H9 (cell line): ENCODE results near the gene CCDC69. TPM values are rescaled to one million over a fixed set of nuclear protein-coding genes. Genes with fewer than 3 reads are reported as not detected.

Experiments
- DNase-seq: peaks from one replicate; pipeline ENCODE4 v3.0.0-alpha.2; 2017
- H2AFZ ChIP-seq: one replicate; pipeline ENCODE4 v1.6.1; 2013; ENCODE audit warnings: mild to moderate bottlenecking, low read length, control low read depth, moderate library complexity
- H2AK5ac ChIP-seq: 2 replicates; pipeline ENCODE4 v1.6.1; 2013; ENCODE audit warnings: low read length, control low read depth, mixed read lengths; ENCODE audit not compliant: insufficient read length
- H2BK120ac ChIP-seq: one replicate; pipeline ENCODE4 v1.6.1; 2013; ENCODE audit warnings: low read depth, mild to moderate bottlenecking, low read length, control low read depth, inconsistent platforms; ENCODE audit not compliant: poor library complexity, severe bottlenecking
- H2BK12ac ChIP-seq: 2 replicates; pipeline ENCODE4 v1.6.1; 2013; ENCODE audit warnings: low read length, control low read depth, mixed read lengths, low read depth; ENCODE audit not compliant: insufficient read length
- H2BK15ac ChIP-seq: 2 replicates; pipeline ENCODE4 v1.6.1; 2013; ENCODE audit warnings: low read depth, low read length, control low read depth
- H2BK20ac ChIP-seq: one replicate; pipeline ENCODE4 v1.6.1; 2013; ENCODE audit warnings: low read depth, mild to moderate bottlenecking, low read length, control low read depth, inconsistent platforms; ENCODE audit not compliant: poor library complexity, severe bottlenecking
- H2BK5ac ChIP-seq: 2 replicates; pipeline ENCODE4 v1.6.1; 2013; ENCODE audit warnings: low read length, control low read depth, mixed read lengths; ENCODE audit not compliant: insufficient read length
- H3K14ac ChIP-seq: 2 replicates; pipeline ENCODE4 v1.6.1; 2013; ENCODE audit warnings: low read length, control low read depth; ENCODE audit not compliant: insufficient read depth
- H3K18ac ChIP-seq: 2 replicates; pipeline ENCODE4 v1.6.1; 2013; ENCODE audit warnings: low read depth, mild to moderate bottlenecking, mixed read lengths, low read length, control low read depth; ENCODE audit not compliant: insufficient read length
- H3K23ac ChIP-seq: 2 replicates; pipeline ENCODE4 v1.6.1; 2013; ENCODE audit warnings: low read length, control low read depth, mixed read lengths, low read depth; ENCODE audit not compliant: insufficient read length
- H3K23me2 ChIP-seq: 2 replicates; pipeline ENCODE4 v1.6.1; 2013; ENCODE audit warnings: low read depth, mild to moderate bottlenecking, mixed read lengths, low read length, control low read depth; ENCODE audit not compliant: insufficient read length, poor library complexity, severe bottlenecking
- H3K27ac ChIP-seq: 2 replicates; pipeline ENCODE4 v1.5.1; 2013; ENCODE audit warnings: low read length, control low read depth, mixed read lengths, low read depth; ENCODE audit not compliant: insufficient read length
- H3K27me3 ChIP-seq: 2 replicates; pipeline ENCODE4 v1.6.1; 2013; ENCODE audit warnings: low read length, control low read depth, inconsistent platforms; ENCODE audit not compliant: insufficient read depth
- H3K4ac ChIP-seq: 2 replicates; pipeline ENCODE4 v1.6.1; 2013; ENCODE audit warnings: low read depth, mild to moderate bottlenecking, control low read depth, inconsistent platforms, low read length, moderate library complexity
- H3K4me1 ChIP-seq: 2 replicates; pipeline ENCODE4 v1.6.1; 2013; ENCODE audit warnings: low read length, control low read depth, inconsistent platforms; ENCODE audit not compliant: insufficient read depth
- H3K4me2 ChIP-seq: 2 replicates; pipeline ENCODE4 v1.6.1; 2013; ENCODE audit warnings: low read length, control low read depth, mixed read lengths; ENCODE audit not compliant: insufficient read length, insufficient read depth
- H3K56ac ChIP-seq: 2 replicates; pipeline ENCODE4 v1.6.1; 2013; ENCODE audit warnings: low read depth, mild to moderate bottlenecking, mixed read lengths, low read length, control low read depth; ENCODE audit not compliant: insufficient read length
- H3K79me1 ChIP-seq: 2 replicates; pipeline ENCODE4 v1.6.1; 2013; ENCODE audit warnings: low read depth, mild to moderate bottlenecking, moderate library complexity, low read length, control low read depth, inconsistent platforms; ENCODE audit not compliant: insufficient read depth, poor library complexity, severe bottlenecking
- H3K79me2 ChIP-seq: 2 replicates; pipeline ENCODE4 v1.6.1; 2013; ENCODE audit warnings: low read length, control low read depth, inconsistent platforms; ENCODE audit not compliant: insufficient read depth
- H3K9ac ChIP-seq: 2 replicates; pipeline ENCODE4 v1.6.1; 2013; ENCODE audit warnings: low read length, control low read depth, mixed read lengths; ENCODE audit not compliant: insufficient read length; ENCODE audit errors: extremely low read depth
- H3K9me3 ChIP-seq: one replicate; pipeline ENCODE4 v1.6.1; 2013; ENCODE audit warnings: low read depth, low read length, inconsistent platforms; ENCODE audit not compliant: control insufficient read depth
- H3T11ph ChIP-seq: one replicate; pipeline ENCODE4 v1.6.1; 2013; ENCODE audit warnings: mild to moderate bottlenecking, low read length, control low read depth, inconsistent platforms
- H4K20me1 ChIP-seq: one replicate; pipeline ENCODE4 v1.6.1; 2013; ENCODE audit not compliant: control insufficient read depth, insufficient read length, insufficient read depth
- H4K5ac ChIP-seq: 2 replicates; pipeline ENCODE4 v1.6.1; 2013; ENCODE audit warnings: low read depth, mild to moderate bottlenecking, mixed read lengths, low read length, control low read depth; ENCODE audit not compliant: insufficient read length
- H4K8ac ChIP-seq: replicated peaks from 2 replicates; pipeline ENCODE4 v1.6.1; 2013; ENCODE audit warnings: low read length, control low read depth, mixed read lengths, low read depth; ENCODE audit not compliant: insufficient read length
- H4K91ac ChIP-seq: 2 replicates; pipeline ENCODE4 v1.6.1; 2013; ENCODE audit warnings: low read depth, mild to moderate bottlenecking, moderate library complexity, mixed read lengths, low read length, control low read depth; ENCODE audit not compliant: insufficient read length
- H3K27ac Mint-ChIP-seq, 3 experiments: 2 replicates in 2 of 3; 3 replicates in 1 of 3; pipeline ENCODE4 v1.8.0; 2020 to 2021; ENCODE audit warnings: mixed read lengths in 3 of 3, mild to moderate bottlenecking in 1 of 3, moderate library complexity in 1 of 3
- H3K27me3 Mint-ChIP-seq: 2 replicates; pipeline ENCODE4 v1.8.0; 2021; ENCODE audit warnings: low read depth, mild to moderate bottlenecking, moderate library complexity, mixed read lengths
- H3K36me3 Mint-ChIP-seq, 3 experiments: 2 replicates in 2 of 3; 3 replicates in 1 of 3; pipeline ENCODE4 v1.8.0; 2020 to 2021; ENCODE audit warnings: low read depth in 3 of 3, mixed read lengths in 3 of 3; ENCODE audit not compliant: insufficient read depth in 1 of 3
- H3K4me1 Mint-ChIP-seq, 2 experiments: 2 replicates each; pipeline ENCODE4 v1.8.0; 2020; ENCODE audit warnings: mixed read lengths in 2 of 2
- H3K4me3 Mint-ChIP-seq, 2 experiments: 2 replicates in 1 of 2; 3 replicates in 1 of 2; pipeline ENCODE4 v1.8.0; 2020 to 2021; ENCODE audit warnings: mild to moderate bottlenecking in 2 of 2, mixed read lengths in 2 of 2, moderate library complexity in 1 of 2
- H3K9me3 Mint-ChIP-seq, 2 experiments: 2 replicates in 1 of 2; 3 replicates in 1 of 2; pipeline ENCODE4 v1.8.0; 2020; ENCODE audit warnings: mild to moderate bottlenecking in 2 of 2, mixed read lengths in 2 of 2, moderate library complexity in 1 of 2
- WGBS: extraction: QIAGEN DNeasy Blood & Tissue Kit; methylation state at CpG from one replicate; pipeline ENCODE4 v1.1.7; 2013; ENCODE audit warnings: missing lambda C conversion rate, low lambda C conversion rate, mixed read lengths; ENCODE audit not compliant: insufficient read length; ENCODE audit errors: extremely low coverage; 5-methylcytosine and 5-hydroxymethylcytosine counted together
- total RNA-seq: library from RNA; stranded (reverse); gene quantifications from 2 replicates; pipeline ENCODE4 v1.2.1, GENCODE V29; 2021
- TF ChIP-seq, protein P1 (sequence below): fragments of 200-600 bp; sonication (generic); conservative IDR thresholded peaks from 3 replicates; pipeline ENCODE4 v1.8.0; 2021; ENCODE audit warnings: antibody characterized with exemption, mild to moderate bottlenecking

The CCDC69 gene
- total RNA-seq, 1 experiment from 2014 or later, result 5.3 TPM

DNA sequence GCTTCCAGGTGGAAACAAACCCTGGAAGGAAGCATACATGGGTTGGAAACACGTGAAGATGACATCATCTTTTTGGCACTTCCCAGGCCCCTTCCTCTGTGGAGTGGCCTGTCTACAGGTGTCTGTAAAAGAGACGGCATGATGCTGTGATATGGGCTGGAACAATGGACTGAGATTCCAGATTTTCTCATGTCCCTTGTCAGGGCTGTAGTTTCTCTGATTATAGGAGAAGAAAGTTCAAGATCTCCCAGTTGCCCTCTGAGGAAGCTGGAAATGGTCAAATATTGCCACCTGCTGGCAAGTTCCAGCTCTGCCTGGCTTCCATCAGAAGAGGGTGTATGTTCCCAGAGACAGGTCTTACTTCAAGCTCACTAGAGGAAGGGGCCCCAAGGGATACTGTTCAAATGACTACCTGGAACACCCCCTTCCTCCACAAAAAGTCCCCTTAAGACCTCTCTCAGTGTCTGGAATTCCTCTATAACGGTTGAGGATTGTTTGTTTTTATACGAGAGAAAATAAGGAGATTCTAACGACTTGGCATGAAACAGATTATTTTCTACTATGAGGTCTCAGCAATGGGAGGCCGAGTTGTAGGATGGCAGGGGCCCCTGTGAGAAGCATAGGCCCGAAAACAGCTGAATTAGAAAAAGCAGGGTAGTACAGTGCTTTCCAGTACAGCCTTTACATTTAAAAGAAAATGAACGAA lies 59.1 kb downstream of the CCDC69 start:
- no peak overlapping the region for H2BK120ac ChIP-seq
- Mint-ChIP-seq H3K4me1 (peaks cover 6 to 7% of the 10 kb centered on the region in 2 experiments), H3K27me3 (peaks cover 3% of the 10 kb centered on the region; the same call in 1 of the 2 replicates), H3K9me3 (peaks cover 3 to 8% of the 10 kb centered on the region in 2 experiments; a peak in 3 of 5 replicates), H3K27ac (peak overlapping the region in 1 of 3 experiments; percentile 68; a peak in 1 of 7 replicates), H3K4me3 (no peak overlapping the region), H3K36me3 (no peaks in the 10 kb centered on the region)
- no peak overlapping the region for H3T11ph ChIP-seq
- no peak overlapping the region for H2BK5ac ChIP-seq
- H3K18ac ChIP-seq, result no peak overlapping the region
- no peaks in the 10 kb centered on the region for H3K23me2 ChIP-seq
- no peak overlapping the region for H2BK20ac ChIP-seq
- H4K20me1 ChIP-seq, result no peaks in the 10 kb centered on the region
- H2BK15ac ChIP-seq, result no peak overlapping the region
- H4K91ac ChIP-seq, result no peak overlapping the region
- DNase-seq, result peak; percentile 80
- H3K4ac ChIP-seq, result no peak overlapping the region
- no peak overlapping the region for H2AK5ac ChIP-seq
- no peaks in the 10 kb centered on the region for H3K27me3 ChIP-seq
- TF ChIP-seq, protein P1, sequence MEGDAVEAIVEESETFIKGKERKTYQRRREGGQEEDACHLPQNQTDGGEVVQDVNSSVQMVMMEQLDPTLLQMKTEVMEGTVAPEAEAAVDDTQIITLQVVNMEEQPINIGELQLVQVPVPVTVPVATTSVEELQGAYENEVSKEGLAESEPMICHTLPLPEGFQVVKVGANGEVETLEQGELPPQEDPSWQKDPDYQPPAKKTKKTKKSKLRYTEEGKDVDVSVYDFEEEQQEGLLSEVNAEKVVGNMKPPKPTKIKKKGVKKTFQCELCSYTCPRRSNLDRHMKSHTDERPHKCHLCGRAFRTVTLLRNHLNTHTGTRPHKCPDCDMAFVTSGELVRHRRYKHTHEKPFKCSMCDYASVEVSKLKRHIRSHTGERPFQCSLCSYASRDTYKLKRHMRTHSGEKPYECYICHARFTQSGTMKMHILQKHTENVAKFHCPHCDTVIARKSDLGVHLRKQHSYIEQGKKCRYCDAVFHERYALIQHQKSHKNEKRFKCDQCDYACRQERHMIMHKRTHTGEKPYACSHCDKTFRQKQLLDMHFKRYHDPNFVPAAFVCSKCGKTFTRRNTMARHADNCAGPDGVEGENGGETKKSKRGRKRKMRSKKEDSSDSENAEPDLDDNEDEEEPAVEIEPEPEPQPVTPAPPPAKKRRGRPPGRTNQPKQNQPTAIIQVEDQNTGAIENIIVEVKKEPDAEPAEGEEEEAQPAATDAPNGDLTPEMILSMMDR, result peak; percentile 96
- H3K4me2 ChIP-seq, result no peak overlapping the region
- no peak overlapping the region for H4K8ac ChIP-seq
- H3K23ac ChIP-seq, result no peak overlapping the region
- no peak overlapping the region for H3K9ac ChIP-seq
- H3K4me1 ChIP-seq, result no peaks in the 10 kb centered on the region; the same call in 1 of the 2 replicates
- H4K5ac ChIP-seq, result no peak overlapping the region
- WGBS, result no CpG with 5 or more reads among the region's 8 CpGs
- H3K79me2 ChIP-seq, result no peaks in the 10 kb centered on the region
- no peak overlapping the region for H3K56ac ChIP-seq
- H3K14ac ChIP-seq, result no peak overlapping the region
- H3K9me3 ChIP-seq, result no peaks in the 10 kb centered on the region
- no peak overlapping the region for H2AFZ ChIP-seq
- H3K79me1 ChIP-seq, result no peaks in the 10 kb centered on the region
- H3K27ac ChIP-seq, result no peak overlapping the region
- no peak overlapping the region for H2BK12ac ChIP-seq
